Parathyroid adenoma (tissue), 2 donors: ENCODE results near the gene COA7.

Experiments
- H2AFZ ChIP-seq: fragments of 300-600 bp; sonication (generic); one replicate; pipeline ENCODE4 v1.7.0; 2017; ENCODE audit warnings: antibody characterized with exemption, mild to moderate bottlenecking
- H3K27ac ChIP-seq: fragments of 300-600 bp; sonication (generic); one replicate; pipeline ENCODE4 v1.7.0; 2017
- H3K27me3 ChIP-seq: fragments of 300-600 bp; sonication (generic); one replicate; pipeline ENCODE4 v1.7.0; 2017; ENCODE audit warnings: low read length; ENCODE audit not compliant: control insufficient read depth, insufficient read depth
- H3K36me3 ChIP-seq: fragments of 300-600 bp; sonication (generic); one replicate; pipeline ENCODE4 v1.7.0; 2017; ENCODE audit warnings: low read length; ENCODE audit not compliant: control insufficient read depth, insufficient read depth
- H3K4me1 ChIP-seq: fragments of 300-600 bp; sonication (generic); one replicate; pipeline ENCODE4 v1.7.0; 2017; ENCODE audit warnings: control low read depth
- H3K4me2 ChIP-seq: fragments of 300-600 bp; sonication (generic); one replicate; pipeline ENCODE4 v1.7.0; 2017; ENCODE audit warnings: low read length
- H3K4me3 ChIP-seq: fragments of 300-600 bp; sonication (generic); one replicate; pipeline ENCODE4 v1.7.0; 2017; ENCODE audit warnings: low read depth, low read length
- H3K79me2 ChIP-seq: fragments of 300-600 bp; sonication (generic); one replicate; pipeline ENCODE4 v1.7.0; 2017; ENCODE audit warnings: control low read depth
- H3K9ac ChIP-seq: fragments of 300-600 bp; sonication (generic); one replicate; pipeline ENCODE4 v1.7.0; 2017; ENCODE audit warnings: mild to moderate bottlenecking
- H3K9me3 ChIP-seq: fragments of 300-600 bp; sonication (generic); one replicate; pipeline ENCODE4 v1.7.0; 2017; ENCODE audit warnings: low read length; ENCODE audit not compliant: control insufficient read depth
- CTCF ChIP-seq: fragments of 300-600 bp; sonication (generic); IDR thresholded peaks from one replicate; pipeline ENCODE4 v1.7.0; 2017; ENCODE audit warnings: antibody characterized with exemption, mild to moderate bottlenecking
- donor health status: primary hyperparathyroidism.

COA7 gene

GRCh38 chr1:52706941-52707926, 9.1 kb upstream of the COA7 start:
- Histone ChIP-seq H3K27ac (no peak overlapping the region), H3K27me3 (no peaks in the 10 kb centered on the region), H3K79me2 (no peaks in the 10 kb centered on the region), H3K9me3 (no peaks in the 10 kb centered on the region), H3K36me3 (no peaks in the 10 kb centered on the region), H3K9ac (no peak overlapping the region), H3K4me2 (no peak overlapping the region), H2AFZ (no peak overlapping the region), H3K4me1 (peaks cover 3% of the 10 kb centered on the region), H3K4me3 (no peak overlapping the region)
- TF ChIP-seq CTCF, result no peak

- TF ChIP-seq CTCF, result no peak
- no peak overlapping the region for H3K4me3 ChIP-seq
- no peak overlapping the region for H3K27ac ChIP-seq
Observed at GRCh38 chr1:52706136-52706670, 8.1 kb upstream of the COA7 start.

GRCh38 chr1:52702886-52703787, 5.0 kb upstream of the COA7 start:
- H3K4me3 ChIP-seq, result peak overlapping the region; percentile 53
- H3K36me3 ChIP-seq, result no peaks in the 10 kb centered on the region
- H3K4me2 ChIP-seq, result peak overlapping the region; percentile 57
- H3K27me3 ChIP-seq, result no peaks in the 10 kb centered on the region
- TF ChIP-seq CTCF, result no peak
- peak overlapping the region; percentile 85 for H3K27ac ChIP-seq
- H3K79me2 ChIP-seq, result no peaks in the 10 kb centered on the region
- no peaks in the 10 kb centered on the region for H3K9me3 ChIP-seq
- H3K9ac ChIP-seq, result no peak overlapping the region
- peaks cover 3% of the 10 kb centered on the region for H3K4me1 ChIP-seq
- peak overlapping the region; percentile 99 for H2AFZ ChIP-seq

More at GRCh38 chr1:52706136-52706670, 8.1 kb upstream of the COA7 start:
- Histone ChIP-seq H3K4me1 (peaks cover 3% of the 10 kb centered on the region), H3K9me3 (no peaks in the 10 kb centered on the region), H3K36me3 (no peaks in the 10 kb centered on the region), H2AFZ (no peak overlapping the region), H3K79me2 (no peaks in the 10 kb centered on the region), H3K9ac (no peak overlapping the region), H3K27me3 (no peaks in the 10 kb centered on the region), H3K4me2 (no peak overlapping the region)

- no peaks in the 10 kb centered on the region for H3K79me2 ChIP-seq
- no peaks in the 10 kb centered on the region for H3K9me3 ChIP-seq
- no peaks in the 10 kb centered on the region for H3K4me1 ChIP-seq
- no peak overlapping the region for H3K27ac ChIP-seq
- H3K4me2 ChIP-seq, result no peak overlapping the region
- no peak overlapping the region for H2AFZ ChIP-seq
- no peaks in the 10 kb centered on the region for H3K27me3 ChIP-seq
- no peak overlapping the region for H3K4me3 ChIP-seq
- H3K36me3 ChIP-seq, result no peaks in the 10 kb centered on the region
- TF ChIP-seq CTCF, result no peak
- H3K9ac ChIP-seq, result no peak overlapping the region
Observed at GRCh38 chr1:52695627-52696026, 2.5 kb downstream of the COA7 start.
